SK-N-SH (cell line): ENCODE measurements around the gene HSPG2.

Experiments
- ELF1 ChIP-seq: IDR thresholded peaks from 2 replicates; pipeline ENCODE4 v1.4.0; 2012
- EP300 ChIP-seq, 2 experiments: IDR thresholded peaks; 2 replicates each; pipeline versions ENCODE4 v1.4.0 to v1.6.1; 2012; ENCODE audit warnings: borderline replicate concordance in 1 of 2, low read depth in 1 of 2, low read length in 1 of 2
- FOXJ3 ChIP-seq: sonication (generic); formaldehyde crosslinking; IDR thresholded peaks from 2 replicates; pipeline ENCODE4 v1.5.1; 2020; ENCODE audit warnings: mild to moderate bottlenecking, missing genetic modification reagents
- JUND ChIP-seq: IDR thresholded peaks from 2 replicates; pipeline ENCODE4 v1.4.0; 2012
- RAD21 ChIP-seq: IDR thresholded peaks from 2 replicates; pipeline ENCODE4 v1.6.1; 2012; ENCODE audit warnings: mild to moderate bottlenecking, low read length
- RCOR1 ChIP-seq: fragments of 150-350 bp; IDR thresholded peaks from 2 replicates; pipeline ENCODE4 v1.6.1; 2017; ENCODE audit warnings: antibody characterized with exemption, low read length
- RFX5 ChIP-seq: IDR thresholded peaks from 2 replicates; pipeline ENCODE4 v1.6.1; 2012; ENCODE audit warnings: mild to moderate bottlenecking, improper control_type of control experiment, low read length
- SIN3A ChIP-seq: IDR thresholded peaks from 2 replicates; pipeline ENCODE4 v1.6.1; 2012; ENCODE audit warnings: low read depth, mild to moderate bottlenecking, low read length, moderate library complexity, borderline replicate concordance
- TAF1 ChIP-seq: IDR thresholded peaks from 2 replicates; pipeline ENCODE4 v1.6.1; 2012; ENCODE audit warnings: low read depth, mild to moderate bottlenecking, low read length, moderate library complexity, borderline replicate concordance
- TF ChIP-seq, protein P1 (sequence below): IDR thresholded peaks from 2 replicates; pipeline ENCODE4 v1.4.0; 2012; ENCODE audit warnings: low read depth
- TF ChIP-seq, protein P2 (sequence below): fragments of 200-600 bp; sonication (generic); IDR thresholded peaks from 2 replicates; pipeline ENCODE4 v1.6.1; 2017; ENCODE audit warnings: antibody characterized with exemption, mild to moderate bottlenecking, moderate library complexity

DNA sequence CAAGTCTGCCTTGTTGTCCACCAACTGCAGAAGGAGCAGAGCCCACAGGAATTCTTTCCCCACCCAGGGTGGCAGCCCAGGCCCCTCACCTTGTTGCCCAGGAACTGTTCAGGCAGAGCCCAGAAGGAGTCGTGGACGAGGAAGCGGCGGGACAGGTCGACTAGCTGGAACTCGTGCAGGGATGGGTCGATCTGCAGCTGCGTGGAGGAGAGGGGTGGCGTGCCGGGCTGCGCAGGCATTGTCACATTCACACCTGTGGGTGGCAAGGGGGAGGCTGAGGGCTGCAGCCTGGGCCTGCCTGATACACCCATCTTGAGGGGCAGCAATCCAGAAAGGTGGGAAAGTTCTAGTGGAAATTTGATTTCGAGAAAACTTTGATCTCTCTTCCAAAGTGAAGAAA, 55.9 kb downstream of the HSPG2 start:
- TF ChIP-seq, protein P1, sequence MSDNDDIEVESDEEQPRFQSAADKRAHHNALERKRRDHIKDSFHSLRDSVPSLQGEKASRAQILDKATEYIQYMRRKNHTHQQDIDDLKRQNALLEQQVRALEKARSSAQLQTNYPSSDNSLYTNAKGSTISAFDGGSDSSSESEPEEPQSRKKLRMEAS: no peak
- TF ChIP-seq TAF1 (no peak), JUND (no peak), EP300 (IDR thresholded peaks at IDR 0.05; ENCODE audit: borderline replicate concordance in 1 of 2, low read depth in 1 of 2, low read length in 1 of 2) (no peak), FOXJ3 (CRISPR knock-in tag) (no peak), ELF1 (no peak), RAD21 (no peak), RCOR1 (no peak), SIN3A (no peak), RFX5 (no peak)
- TF ChIP-seq, protein P2, sequence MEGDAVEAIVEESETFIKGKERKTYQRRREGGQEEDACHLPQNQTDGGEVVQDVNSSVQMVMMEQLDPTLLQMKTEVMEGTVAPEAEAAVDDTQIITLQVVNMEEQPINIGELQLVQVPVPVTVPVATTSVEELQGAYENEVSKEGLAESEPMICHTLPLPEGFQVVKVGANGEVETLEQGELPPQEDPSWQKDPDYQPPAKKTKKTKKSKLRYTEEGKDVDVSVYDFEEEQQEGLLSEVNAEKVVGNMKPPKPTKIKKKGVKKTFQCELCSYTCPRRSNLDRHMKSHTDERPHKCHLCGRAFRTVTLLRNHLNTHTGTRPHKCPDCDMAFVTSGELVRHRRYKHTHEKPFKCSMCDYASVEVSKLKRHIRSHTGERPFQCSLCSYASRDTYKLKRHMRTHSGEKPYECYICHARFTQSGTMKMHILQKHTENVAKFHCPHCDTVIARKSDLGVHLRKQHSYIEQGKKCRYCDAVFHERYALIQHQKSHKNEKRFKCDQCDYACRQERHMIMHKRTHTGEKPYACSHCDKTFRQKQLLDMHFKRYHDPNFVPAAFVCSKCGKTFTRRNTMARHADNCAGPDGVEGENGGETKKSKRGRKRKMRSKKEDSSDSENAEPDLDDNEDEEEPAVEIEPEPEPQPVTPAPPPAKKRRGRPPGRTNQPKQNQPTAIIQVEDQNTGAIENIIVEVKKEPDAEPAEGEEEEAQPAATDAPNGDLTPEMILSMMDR: no peak
